ENCODE data around the gene GRAMD1B.

Gene GRAMD1B

DNA sequence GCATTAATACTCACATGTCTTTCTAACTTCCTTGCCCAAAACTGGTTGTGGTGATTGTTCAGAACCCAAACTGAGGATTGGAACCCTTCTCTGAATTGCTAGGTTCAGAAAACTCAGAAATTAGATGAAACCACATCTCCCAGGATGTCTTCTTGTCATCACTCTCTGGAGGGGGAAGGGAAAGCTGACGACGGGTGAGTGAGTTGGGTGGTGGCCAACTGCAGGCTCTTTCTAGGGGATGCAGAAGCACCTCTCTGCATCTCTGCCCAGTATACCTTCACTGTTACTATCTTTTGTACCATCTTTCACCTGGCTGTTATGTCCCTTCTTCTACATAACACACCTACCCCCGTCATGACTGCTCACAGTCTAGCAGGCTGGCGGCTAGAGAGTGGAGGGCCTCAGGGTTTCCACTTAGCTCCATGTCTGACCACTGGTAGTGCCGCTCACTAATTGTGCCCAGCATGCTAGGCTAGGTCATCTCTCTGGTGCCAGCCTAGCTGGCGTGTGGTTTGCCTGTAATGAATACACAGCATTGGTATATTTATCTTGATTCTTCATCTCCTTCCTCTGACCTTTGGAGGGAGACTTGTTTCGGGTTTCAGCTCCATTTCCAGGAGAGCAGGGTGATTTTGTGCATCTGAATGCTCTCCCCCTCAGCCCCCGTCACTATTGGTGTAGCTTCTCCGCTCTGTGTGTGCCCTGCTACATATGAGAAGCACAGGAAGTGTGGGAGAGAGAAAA is 7.3 kb downstream of the GRAMD1B start:
- no peak overlapping the region for H3K4me3 ChIP-seq (ENCODE audit: low read length)
- H3K27me3 ChIP-seq (ENCODE audit: control insufficient read depth, insufficient read depth, low read length), result peaks cover 2% of the 10 kb centered on the region
- no peaks in the 10 kb centered on the region for H3K36me3 ChIP-seq (ENCODE audit: control insufficient read depth, insufficient read depth, low read length)
- no peak overlapping the region for H3K9ac ChIP-seq (ENCODE audit: low read length)
- H3K27ac ChIP-seq (ENCODE audit: low read depth, low read length), result no peak overlapping the region
- H3K4me1 ChIP-seq (ENCODE audit: control insufficient read depth, insufficient read depth, low read length), result no peaks in the 10 kb centered on the region

- Histone ChIP-seq H3K36me3 (ENCODE audit: control insufficient read depth, insufficient read depth, low read length) (no peaks in the 10 kb centered on the region), H3K4me3 (ENCODE audit: low read length) (no peak overlapping the region), H3K27ac (ENCODE audit: low read depth, low read length) (no peak overlapping the region), H3K4me1 (ENCODE audit: control insufficient read depth, insufficient read depth, low read length) (no peaks in the 10 kb centered on the region), H3K27me3 (ENCODE audit: control insufficient read depth, insufficient read depth, low read length) (peaks cover 2% of the 10 kb centered on the region), H3K9ac (ENCODE audit: low read length) (no peak overlapping the region)
Observed at GRCh38 chr11:123438131-123438627, 8.1 kb downstream of the GRAMD1B start.

DNA sequence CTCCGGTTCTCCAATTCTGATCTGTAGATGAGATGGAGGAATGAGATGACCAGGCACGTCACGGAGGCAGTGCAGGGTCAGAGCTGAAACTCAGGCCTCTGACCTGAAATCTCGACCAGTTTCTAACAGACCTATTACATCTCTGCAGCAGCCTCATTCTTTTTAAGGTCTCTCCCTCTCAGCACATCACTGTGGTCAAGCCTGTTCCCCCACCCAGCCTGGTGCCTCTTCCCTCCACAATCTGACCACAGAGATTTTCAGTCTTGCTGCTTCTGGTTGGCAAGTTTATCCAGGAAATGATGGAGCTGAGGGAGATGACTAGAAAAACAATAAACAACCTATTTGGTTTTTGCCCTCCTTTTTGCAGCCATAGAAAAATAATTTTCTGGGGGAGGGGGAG is 9.5 kb downstream of the GRAMD1B start:
- no peak overlapping the region for H3K9ac ChIP-seq (ENCODE audit: low read length)
- no peaks in the 10 kb centered on the region for H3K36me3 ChIP-seq (ENCODE audit: control insufficient read depth, insufficient read depth, low read length)
- H3K27ac ChIP-seq (ENCODE audit: low read depth, low read length), result no peak overlapping the region
- H3K4me1 ChIP-seq (ENCODE audit: control insufficient read depth, insufficient read depth, low read length), result no peaks in the 10 kb centered on the region
- H3K27me3 ChIP-seq (ENCODE audit: control insufficient read depth, insufficient read depth, low read length), result peaks cover 2% of the 10 kb centered on the region
- H3K4me3 ChIP-seq (ENCODE audit: low read length), result no peak overlapping the region

DNA sequence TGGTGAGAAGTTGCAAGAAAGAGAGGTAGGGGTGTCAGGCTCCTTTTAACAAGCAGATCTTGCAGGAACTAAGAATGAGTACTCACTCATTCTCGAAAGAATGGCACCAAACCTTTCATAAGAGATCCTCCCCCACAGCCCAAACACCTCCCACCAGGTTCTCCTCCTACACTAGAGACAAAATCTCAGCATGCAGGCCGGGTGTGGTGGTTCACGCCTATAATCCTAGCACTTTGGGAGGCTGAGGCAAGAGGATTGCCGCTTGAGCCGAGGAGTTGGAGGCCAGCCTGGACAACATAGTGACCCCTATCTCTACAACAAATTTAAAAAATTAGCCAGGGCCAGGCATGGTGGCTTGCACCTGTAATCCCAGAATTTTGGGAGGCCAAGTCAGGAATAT is 11.1 kb downstream of the GRAMD1B start:
- no peak overlapping the region for H3K4me3 ChIP-seq (ENCODE audit: low read length)
- no peak overlapping the region for H3K9ac ChIP-seq (ENCODE audit: low read length)
- peaks cover 2% of the 10 kb centered on the region for H3K27me3 ChIP-seq (ENCODE audit: control insufficient read depth, insufficient read depth, low read length)
- H3K27ac ChIP-seq (ENCODE audit: low read depth, low read length), result no peak overlapping the region
- H3K4me1 ChIP-seq (ENCODE audit: control insufficient read depth, insufficient read depth, low read length), result no peaks in the 10 kb centered on the region
- H3K36me3 ChIP-seq (ENCODE audit: control insufficient read depth, insufficient read depth, low read length), result no peaks in the 10 kb centered on the region

- Histone ChIP-seq H3K4me3 (ENCODE audit: low read length) (no peak overlapping the region), H3K27me3 (ENCODE audit: control insufficient read depth, insufficient read depth, low read length) (peaks cover 2% of the 10 kb centered on the region), H3K4me1 (ENCODE audit: control insufficient read depth, insufficient read depth, low read length) (no peaks in the 10 kb centered on the region), H3K27ac (ENCODE audit: low read depth, low read length) (no peak overlapping the region), H3K9ac (ENCODE audit: low read length) (no peak overlapping the region), H3K36me3 (ENCODE audit: control insufficient read depth, insufficient read depth, low read length) (no peaks in the 10 kb centered on the region)
Observed at GRCh38 chr11:123443851-123444623, 14.0 kb downstream of the GRAMD1B start.

DNA sequence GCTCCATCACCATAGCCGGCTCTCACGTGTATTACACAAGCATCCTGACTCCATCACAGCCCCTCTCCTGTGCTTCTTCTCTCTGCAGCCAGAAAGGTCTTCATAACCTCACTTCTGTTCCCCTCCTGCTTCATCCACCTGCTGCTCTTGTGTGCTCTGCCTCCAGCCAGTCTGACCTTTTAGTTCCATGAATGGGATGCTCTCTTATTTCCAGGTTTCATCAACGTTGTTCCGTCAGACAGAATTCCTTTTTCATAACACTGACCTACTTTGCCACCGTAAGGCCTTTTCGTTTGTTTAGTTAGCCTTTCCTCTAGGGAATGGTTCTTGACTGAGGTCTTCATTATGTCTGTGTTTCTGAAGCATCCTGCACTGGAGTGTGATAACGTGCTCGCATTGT is 18.8 kb downstream of the GRAMD1B start:
- Histone ChIP-seq H3K9ac (ENCODE audit: low read length) (no peak overlapping the region), H3K27me3 (ENCODE audit: control insufficient read depth, insufficient read depth, low read length) (no peaks in the 10 kb centered on the region), H3K4me1 (ENCODE audit: control insufficient read depth, insufficient read depth, low read length) (no peaks in the 10 kb centered on the region), H3K27ac (ENCODE audit: low read depth, low read length) (no peak overlapping the region), H3K36me3 (ENCODE audit: control insufficient read depth, insufficient read depth, low read length) (no peaks in the 10 kb centered on the region), H3K4me3 (ENCODE audit: low read length) (no peak overlapping the region)

DNA sequence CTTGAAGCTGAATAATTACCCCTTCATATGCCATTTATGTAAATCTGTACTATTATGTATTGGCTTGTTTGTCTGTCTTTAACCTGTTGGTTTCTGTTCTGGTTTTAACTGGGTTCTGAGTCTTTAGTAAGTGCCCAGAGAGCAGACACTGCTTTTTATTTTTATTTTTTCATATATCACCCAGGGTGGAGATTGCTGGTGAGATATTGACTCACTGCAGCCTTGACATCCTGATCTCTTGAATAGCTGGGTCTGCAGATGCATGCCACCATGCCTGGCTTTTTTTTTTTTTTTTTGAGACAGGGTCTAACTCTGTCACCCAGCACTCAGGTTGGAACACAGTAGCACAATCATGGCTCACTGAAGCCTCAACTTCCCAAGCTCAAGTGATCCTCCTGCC is 19.4 kb downstream of the GRAMD1B start:
- Histone ChIP-seq H3K4me3 (ENCODE audit: low read length) (no peak overlapping the region), H3K9ac (ENCODE audit: low read length) (no peak overlapping the region), H3K27ac (ENCODE audit: low read depth, low read length) (no peak overlapping the region), H3K36me3 (ENCODE audit: control insufficient read depth, insufficient read depth, low read length) (no peaks in the 10 kb centered on the region), H3K4me1 (ENCODE audit: control insufficient read depth, insufficient read depth, low read length) (no peaks in the 10 kb centered on the region), H3K27me3 (ENCODE audit: control insufficient read depth, insufficient read depth, low read length) (no peaks in the 10 kb centered on the region)

DNA sequence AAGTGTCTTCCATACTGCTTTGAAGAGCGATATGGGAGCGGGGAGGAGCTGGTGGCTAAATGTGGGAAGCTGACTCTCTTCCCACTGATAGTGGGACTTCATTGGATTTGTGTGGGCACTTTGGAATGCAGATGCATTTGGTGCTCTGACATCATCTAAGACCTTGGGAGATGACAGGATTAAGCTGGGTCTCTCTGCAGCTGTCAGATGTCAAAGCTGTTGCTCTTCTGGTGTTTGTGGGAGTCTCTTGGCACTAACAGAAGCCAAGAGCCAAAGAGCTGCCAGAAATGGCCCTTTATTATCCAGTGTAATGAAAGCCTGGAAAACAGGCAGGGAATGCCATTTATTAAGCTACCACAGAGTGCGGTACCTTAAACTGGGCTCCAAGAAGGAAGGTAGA is 20.6 kb downstream of the GRAMD1B start:
- no peak overlapping the region for H3K4me3 ChIP-seq (ENCODE audit: low read length)
- H3K27me3 ChIP-seq (ENCODE audit: control insufficient read depth, insufficient read depth, low read length), result no peaks in the 10 kb centered on the region
- no peak overlapping the region for H3K9ac ChIP-seq (ENCODE audit: low read length)
- no peaks in the 10 kb centered on the region for H3K36me3 ChIP-seq (ENCODE audit: control insufficient read depth, insufficient read depth, low read length)
- H3K27ac ChIP-seq (ENCODE audit: low read depth, low read length), result no peak overlapping the region
- H3K4me1 ChIP-seq (ENCODE audit: control insufficient read depth, insufficient read depth, low read length), result no peaks in the 10 kb centered on the region

DNA sequence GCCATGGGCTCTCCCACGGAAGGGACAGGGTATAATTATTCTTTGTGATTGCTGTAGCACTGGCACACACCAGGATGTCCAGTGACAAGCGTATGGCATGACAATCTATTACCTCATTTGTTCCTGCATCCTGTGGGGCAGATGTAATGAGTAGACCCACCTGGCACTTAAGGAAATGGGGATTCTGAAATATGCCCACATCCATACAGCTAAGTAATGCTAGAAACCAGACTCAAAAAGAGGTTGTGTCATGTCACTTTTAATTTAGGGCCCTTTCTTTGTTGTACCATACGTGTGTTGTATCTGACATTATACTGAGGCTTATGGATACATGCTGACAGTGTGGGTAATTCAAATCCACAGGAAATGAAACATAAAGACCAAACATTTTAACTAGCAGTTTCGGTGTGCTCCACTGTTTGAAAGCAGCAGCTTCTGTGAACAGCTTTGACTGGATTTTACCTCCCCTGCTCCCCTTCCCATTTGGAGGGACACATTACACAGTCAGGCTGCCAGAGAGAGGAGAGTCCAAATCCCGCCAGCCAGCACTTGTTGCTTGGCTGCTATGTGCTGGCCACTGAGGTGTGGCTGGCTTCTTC is 21.2 kb downstream of the GRAMD1B start:
- H3K27ac ChIP-seq (ENCODE audit: low read depth, low read length), result no peak overlapping the region
- H3K9ac ChIP-seq (ENCODE audit: low read length), result no peak overlapping the region
- no peaks in the 10 kb centered on the region for H3K4me1 ChIP-seq (ENCODE audit: control insufficient read depth, insufficient read depth, low read length)

DNA sequence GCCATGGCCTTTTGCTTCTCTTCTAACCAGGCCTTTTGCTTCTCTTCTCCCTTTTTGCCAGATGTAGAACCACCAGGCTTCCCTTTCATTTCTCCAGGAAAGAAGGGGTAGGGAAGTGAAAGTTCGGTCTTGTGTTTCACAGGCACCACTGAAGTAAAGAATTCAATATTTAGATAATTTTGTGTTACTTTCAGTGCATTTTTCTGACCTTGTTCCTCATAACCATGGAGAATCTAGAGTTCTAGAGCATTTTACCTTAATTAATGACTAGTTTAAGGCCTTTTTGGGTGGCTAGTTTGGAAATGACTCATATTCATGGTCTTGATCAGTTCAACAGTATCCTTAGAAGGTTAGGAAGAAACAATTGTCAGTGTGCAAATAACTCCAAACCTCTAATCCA is 22.7 kb downstream of the GRAMD1B start:
- no peaks in the 10 kb centered on the region for H3K36me3 ChIP-seq (ENCODE audit: control insufficient read depth, insufficient read depth, low read length)
- no peak overlapping the region for H3K9ac ChIP-seq (ENCODE audit: low read length)
- H3K4me1 ChIP-seq (ENCODE audit: control insufficient read depth, insufficient read depth, low read length), result no peaks in the 10 kb centered on the region
- H3K4me3 ChIP-seq (ENCODE audit: low read length), result no peak overlapping the region
- no peak overlapping the region for H3K27ac ChIP-seq (ENCODE audit: low read depth, low read length)
- H3K27me3 ChIP-seq (ENCODE audit: control insufficient read depth, insufficient read depth, low read length), result no peaks in the 10 kb centered on the region

More for the DNA sequence above, 21.2 kb downstream of the GRAMD1B start:
- no peaks in the 10 kb centered on the region for H3K36me3 ChIP-seq (ENCODE audit: control insufficient read depth, insufficient read depth, low read length)
- H3K27me3 ChIP-seq (ENCODE audit: control insufficient read depth, insufficient read depth, low read length), result no peaks in the 10 kb centered on the region
- no peak overlapping the region for H3K4me3 ChIP-seq (ENCODE audit: low read length)

DNA sequence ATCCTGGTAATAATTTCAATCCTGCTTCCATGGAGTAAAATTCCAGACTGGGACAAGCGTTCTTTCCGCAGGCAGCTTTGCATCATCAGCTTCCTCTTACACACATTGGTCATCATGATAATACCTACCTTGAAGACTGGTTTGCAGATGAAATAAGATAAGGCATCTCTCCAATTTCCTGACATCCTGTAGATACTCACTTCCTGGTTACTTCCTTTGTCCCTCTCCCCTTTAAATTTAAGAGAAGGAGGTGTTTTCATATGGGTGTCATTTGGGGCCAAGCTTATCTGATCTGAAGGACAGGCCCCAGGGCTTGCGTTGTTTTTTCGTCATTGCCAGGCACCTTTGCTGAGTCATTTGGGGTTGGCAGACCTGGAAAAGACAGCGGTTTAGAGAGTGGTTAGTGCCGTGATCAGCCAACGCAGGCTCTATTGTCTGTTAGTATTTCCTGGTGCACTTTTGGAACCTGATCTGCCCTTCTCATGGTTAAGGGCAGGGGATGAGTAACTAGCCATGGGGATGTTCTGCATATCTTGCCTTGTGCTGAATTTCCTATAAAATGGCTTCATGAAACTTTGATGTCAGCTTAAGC is 24.1 kb downstream of the GRAMD1B start:
- H3K4me3 ChIP-seq (ENCODE audit: low read length), result no peak overlapping the region
- no peak overlapping the region for H3K9ac ChIP-seq (ENCODE audit: low read length)
- no peak overlapping the region for H3K27ac ChIP-seq (ENCODE audit: low read depth, low read length)
- H3K36me3 ChIP-seq (ENCODE audit: control insufficient read depth, insufficient read depth, low read length), result no peaks in the 10 kb centered on the region
- H3K27me3 ChIP-seq (ENCODE audit: control insufficient read depth, insufficient read depth, low read length), result no peaks in the 10 kb centered on the region
- H3K4me1 ChIP-seq (ENCODE audit: control insufficient read depth, insufficient read depth, low read length), result no peaks in the 10 kb centered on the region

- no peak overlapping the region for H3K27ac ChIP-seq (ENCODE audit: low read depth, low read length)
Observed at GRCh38 chr11:123454796-123455195, 24.7 kb downstream of the GRAMD1B start.

More at GRCh38 chr11:123454796-123455195, 24.7 kb downstream of the GRAMD1B start:
- H3K27me3 ChIP-seq (ENCODE audit: control insufficient read depth, insufficient read depth, low read length), result no peaks in the 10 kb centered on the region
- no peaks in the 10 kb centered on the region for H3K36me3 ChIP-seq (ENCODE audit: control insufficient read depth, insufficient read depth, low read length)
- H3K9ac ChIP-seq (ENCODE audit: low read length), result no peak overlapping the region
- no peaks in the 10 kb centered on the region for H3K4me1 ChIP-seq (ENCODE audit: control insufficient read depth, insufficient read depth, low read length)
- no peak overlapping the region for H3K4me3 ChIP-seq (ENCODE audit: low read length)

Data from rectal smooth muscle tissue (tissue), 1 donor.